DOHH2 (cell line): ENCODE results near the gene MTM1.

Experiments
- EZH2phosphoT487 ChIP-seq: fragments of 200-600 bp; sonication (generic); IDR thresholded peaks from 2 replicates; pipeline ENCODE4 v1.6.1; 2017; ENCODE audit warnings: borderline replicate concordance, mild to moderate bottlenecking, antibody characterized with exemption, low read length, moderate library complexity, mixed read lengths
- TF ChIP-seq, protein P1 (sequence below): fragments of 200-600 bp; sonication (generic); IDR thresholded peaks from one replicate; pipeline ENCODE4 v1.5.1; 2014; ENCODE audit warnings: antibody characterized with exemption, mild to moderate bottlenecking, low read depth, low read length; ENCODE audit not compliant: poor library complexity, severe bottlenecking

- TF ChIP-seq, protein P1, sequence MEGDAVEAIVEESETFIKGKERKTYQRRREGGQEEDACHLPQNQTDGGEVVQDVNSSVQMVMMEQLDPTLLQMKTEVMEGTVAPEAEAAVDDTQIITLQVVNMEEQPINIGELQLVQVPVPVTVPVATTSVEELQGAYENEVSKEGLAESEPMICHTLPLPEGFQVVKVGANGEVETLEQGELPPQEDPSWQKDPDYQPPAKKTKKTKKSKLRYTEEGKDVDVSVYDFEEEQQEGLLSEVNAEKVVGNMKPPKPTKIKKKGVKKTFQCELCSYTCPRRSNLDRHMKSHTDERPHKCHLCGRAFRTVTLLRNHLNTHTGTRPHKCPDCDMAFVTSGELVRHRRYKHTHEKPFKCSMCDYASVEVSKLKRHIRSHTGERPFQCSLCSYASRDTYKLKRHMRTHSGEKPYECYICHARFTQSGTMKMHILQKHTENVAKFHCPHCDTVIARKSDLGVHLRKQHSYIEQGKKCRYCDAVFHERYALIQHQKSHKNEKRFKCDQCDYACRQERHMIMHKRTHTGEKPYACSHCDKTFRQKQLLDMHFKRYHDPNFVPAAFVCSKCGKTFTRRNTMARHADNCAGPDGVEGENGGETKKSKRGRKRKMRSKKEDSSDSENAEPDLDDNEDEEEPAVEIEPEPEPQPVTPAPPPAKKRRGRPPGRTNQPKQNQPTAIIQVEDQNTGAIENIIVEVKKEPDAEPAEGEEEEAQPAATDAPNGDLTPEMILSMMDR, result no peak
- TF ChIP-seq EZH2phosphoT487, result no peak
Measured at GRCh38 chrX:150602296-150602695, 33.9 kb downstream of the MTM1 start.
